Muscle layer of duodenum (tissue), 2 donors: Measurements from ENCODE around the gene LRRC52.

Experiments used
- H3K27ac ChIP-seq: one replicate; pipeline ENCODE4 v1.7.0; 2013; ENCODE audit warnings: mild to moderate bottlenecking, low read length
- H3K27me3 ChIP-seq: one replicate; pipeline ENCODE4 v1.7.0; 2013; ENCODE audit warnings: low read depth, mild to moderate bottlenecking, control low read depth, low read length
- H3K36me3 ChIP-seq, 2 donors: one replicate each; pipeline ENCODE4 v1.7.0; 2013; ENCODE audit warnings: low read length in 2 of 2, control low read depth in 1 of 2, mild to moderate bottlenecking in 1 of 2; ENCODE audit not compliant: insufficient read depth in 2 of 2, control insufficient read depth in 1 of 2
- H3K4me1 ChIP-seq, 2 donors: one replicate each; pipeline ENCODE4 v1.7.0; 2013; ENCODE audit warnings: low read length in 2 of 2, mild to moderate bottlenecking in 2 of 2, control low read depth in 1 of 2, moderate library complexity in 1 of 2; ENCODE audit not compliant: insufficient read depth in 2 of 2, control insufficient read depth in 1 of 2
- H3K4me3 ChIP-seq, 2 donors: one replicate each; pipeline ENCODE4 v1.7.0; 2013; ENCODE audit warnings: low read length in 2 of 2, low read depth in 1 of 2, mild to moderate bottlenecking in 1 of 2
- H3K9me3 ChIP-seq, 2 donors: one replicate each; pipeline ENCODE4 v1.7.0; 2013; ENCODE audit warnings: low read length in 2 of 2, control low read depth in 1 of 2, mild to moderate bottlenecking in 1 of 2; ENCODE audit not compliant: control insufficient read depth in 1 of 2
- donor health status: healthy.

The LRRC52 gene

GRCh38 chr1:165516469-165516868 lies 27.3 kb upstream of the LRRC52 start:
- H3K27ac ChIP-seq = no peak overlapping the region
- no peaks in the 10 kb centered on the region for H3K36me3 ChIP-seq
- H3K4me3 ChIP-seq = no peak overlapping the region
- no peaks in the 10 kb centered on the region for H3K27me3 ChIP-seq
- H3K9me3 ChIP-seq = peaks cover 6 to 8% of the 10 kb centered on the region in 2 donors
- H3K4me1 ChIP-seq = no peaks in the 10 kb centered on the region

- Histone ChIP-seq H3K36me3 (no peaks in the 10 kb centered on the region), H3K4me1 (no peaks in the 10 kb centered on the region), H3K27ac (no peak overlapping the region)
These were observed 23.2 kb upstream of the LRRC52 start for GRCh38 chr1:165520646-165521045.

GRCh38 chr1:165524639-165525285 lies 19.0 kb upstream of the LRRC52 start:
- H3K4me1 ChIP-seq = no peaks in the 10 kb centered on the region
- H3K27ac ChIP-seq = no peak overlapping the region
- peaks cover 13 to 16% of the 10 kb centered on the region in 2 donors for H3K9me3 ChIP-seq
- no peak overlapping the region for H3K4me3 ChIP-seq
- no peaks in the 10 kb centered on the region for H3K27me3 ChIP-seq
- H3K36me3 ChIP-seq = no peaks in the 10 kb centered on the region

More at GRCh38 chr1:165520646-165521045, 23.2 kb upstream of the LRRC52 start:
- Histone ChIP-seq H3K4me3 (no peak overlapping the region), H3K27me3 (no peaks in the 10 kb centered on the region), H3K9me3 (peaks cover 13 to 16% of the 10 kb centered on the region in 2 donors)

GRCh38 chr1:165525708-165526107 lies 18.1 kb upstream of the LRRC52 start:
- H3K36me3 ChIP-seq = no peaks in the 10 kb centered on the region
- no peaks in the 10 kb centered on the region for H3K4me1 ChIP-seq
- H3K27ac ChIP-seq = no peak overlapping the region
- no peak overlapping the region for H3K4me3 ChIP-seq
- no peaks in the 10 kb centered on the region for H3K27me3 ChIP-seq
- H3K9me3 ChIP-seq = peaks cover 10 to 16% of the 10 kb centered on the region in 2 donors

GRCh38 chr1:165527251-165528007 lies 16.4 kb upstream of the LRRC52 start:
- H3K9me3 ChIP-seq = peaks cover 0 to 4% of the 10 kb centered on the region in 2 donors
- H3K27me3 ChIP-seq = no peaks in the 10 kb centered on the region
- no peak overlapping the region for H3K27ac ChIP-seq
- H3K4me1 ChIP-seq = no peaks in the 10 kb centered on the region
- no peak overlapping the region for H3K4me3 ChIP-seq
- no peaks in the 10 kb centered on the region for H3K36me3 ChIP-seq

- Histone ChIP-seq H3K4me3 (no peak overlapping the region), H3K27me3 (no peaks in the 10 kb centered on the region), H3K36me3 (no peaks in the 10 kb centered on the region), H3K9me3 (no peaks in the 10 kb centered on the region), H3K27ac (no peak overlapping the region), H3K4me1 (no peaks in the 10 kb centered on the region)
These were observed 12.8 kb upstream of the LRRC52 start for GRCh38 chr1:165531021-165531420.

- Histone ChIP-seq H3K4me1 (no peaks in the 10 kb centered on the region), H3K36me3 (no peaks in the 10 kb centered on the region), H3K27me3 (no peaks in the 10 kb centered on the region), H3K27ac (no peak overlapping the region), H3K4me3 (no peak overlapping the region), H3K9me3 (no peaks in the 10 kb centered on the region)
These were observed 11.7 kb upstream of the LRRC52 start for GRCh38 chr1:165532053-165532452.

- H3K4me3 ChIP-seq = no peak overlapping the region
- H3K9me3 ChIP-seq = no peaks in the 10 kb centered on the region
- H3K27me3 ChIP-seq = no peaks in the 10 kb centered on the region
- no peaks in the 10 kb centered on the region for H3K36me3 ChIP-seq
- no peak overlapping the region for H3K27ac ChIP-seq
- no peaks in the 10 kb centered on the region for H3K4me1 ChIP-seq
These were observed 10.5 kb upstream of the LRRC52 start for GRCh38 chr1:165533254-165533653.

- Histone ChIP-seq H3K27me3 (no peaks in the 10 kb centered on the region), H3K36me3 (no peaks in the 10 kb centered on the region), H3K27ac (no peak overlapping the region), H3K4me3 (no peak overlapping the region), H3K4me1 (no peaks in the 10 kb centered on the region), H3K9me3 (no peaks in the 10 kb centered on the region)
These were observed 7.8 kb upstream of the LRRC52 start for GRCh38 chr1:165536016-165536415.

- no peak overlapping the region for H3K4me3 ChIP-seq
- no peaks in the 10 kb centered on the region for H3K9me3 ChIP-seq
- no peaks in the 10 kb centered on the region for H3K4me1 ChIP-seq
- no peak overlapping the region for H3K27ac ChIP-seq
- no peaks in the 10 kb centered on the region for H3K27me3 ChIP-seq
- no peaks in the 10 kb centered on the region for H3K36me3 ChIP-seq
These were observed 6.3 kb upstream of the LRRC52 start for GRCh38 chr1:165537356-165538109.

- no peaks in the 10 kb centered on the region for H3K36me3 ChIP-seq
- H3K4me1 ChIP-seq = peaks cover 0 to 6% of the 10 kb centered on the region in 2 donors
- no peak overlapping the region for H3K4me3 ChIP-seq
- H3K27me3 ChIP-seq = no peaks in the 10 kb centered on the region
- H3K27ac ChIP-seq = no peak overlapping the region
- no peaks in the 10 kb centered on the region for H3K9me3 ChIP-seq
These were observed 4.5 kb upstream of the LRRC52 start for GRCh38 chr1:165539306-165539705.
